ENCODE data around the gene NACC1.

Gene NACC1

GRCh38 chr19:13149628-13150186 lies 31.6 kb downstream of the NACC1 start:
- DNase-seq = peak; percentile 90

GRCh38 chr19:13150187-13150930 lies 32.3 kb downstream of the NACC1 start, which contains the start of the genes IER2 and STX10:
TSS of gene IER2 (plus strand) at chr19:13150411. CDS start at chr19:13153187, 2,776 bp downstream.
TSS of gene STX10 (minus strand) at chr19:13150375. CDS start at chr19:13150173, 202 bp downstream.
- peak; percentile 93 for DNase-seq

- DNase-seq = peak; percentile 59
Measured at GRCh38 chr19:13150931-13151604, 33.0 kb downstream of the NACC1 start.

DNA sequence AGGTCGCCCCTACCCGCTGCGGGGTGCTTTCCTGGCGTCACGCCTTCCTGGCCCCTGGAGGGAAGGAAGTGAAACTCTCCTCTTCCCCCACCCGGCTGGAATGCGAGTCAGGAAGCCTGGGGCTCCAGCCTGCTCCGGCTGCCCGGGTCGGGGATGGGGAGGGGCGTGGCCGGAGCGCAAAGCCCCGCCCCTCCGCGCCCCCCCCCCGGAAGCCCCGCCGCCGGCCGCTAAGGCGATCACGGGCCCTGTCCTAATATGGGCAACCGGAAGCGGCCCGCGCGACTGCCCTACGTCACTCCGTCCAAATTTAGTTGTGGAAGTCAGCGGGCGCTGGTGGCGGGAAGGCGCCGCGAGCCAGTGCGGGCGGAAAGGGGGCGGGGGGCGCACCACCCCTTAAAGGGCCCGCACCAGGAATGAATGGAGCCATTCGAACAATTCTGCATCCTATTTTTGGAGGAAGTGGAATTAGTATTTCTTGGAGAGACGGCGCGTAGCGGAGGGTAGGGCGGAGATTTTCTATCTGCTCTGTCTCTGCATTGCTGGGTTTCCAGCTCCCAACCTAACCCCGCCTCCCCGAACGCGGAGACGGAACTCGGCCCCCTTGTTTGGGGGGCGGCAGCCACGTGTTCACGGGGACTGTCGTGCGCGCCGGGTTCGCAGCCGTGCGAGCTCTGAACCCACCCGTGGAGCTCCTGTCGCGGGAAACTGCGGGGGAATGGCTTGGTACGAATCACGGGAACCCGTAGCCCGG lies 33.7 kb downstream of the NACC1 start:
- peak; percentile 96 for DNase-seq

DNA sequence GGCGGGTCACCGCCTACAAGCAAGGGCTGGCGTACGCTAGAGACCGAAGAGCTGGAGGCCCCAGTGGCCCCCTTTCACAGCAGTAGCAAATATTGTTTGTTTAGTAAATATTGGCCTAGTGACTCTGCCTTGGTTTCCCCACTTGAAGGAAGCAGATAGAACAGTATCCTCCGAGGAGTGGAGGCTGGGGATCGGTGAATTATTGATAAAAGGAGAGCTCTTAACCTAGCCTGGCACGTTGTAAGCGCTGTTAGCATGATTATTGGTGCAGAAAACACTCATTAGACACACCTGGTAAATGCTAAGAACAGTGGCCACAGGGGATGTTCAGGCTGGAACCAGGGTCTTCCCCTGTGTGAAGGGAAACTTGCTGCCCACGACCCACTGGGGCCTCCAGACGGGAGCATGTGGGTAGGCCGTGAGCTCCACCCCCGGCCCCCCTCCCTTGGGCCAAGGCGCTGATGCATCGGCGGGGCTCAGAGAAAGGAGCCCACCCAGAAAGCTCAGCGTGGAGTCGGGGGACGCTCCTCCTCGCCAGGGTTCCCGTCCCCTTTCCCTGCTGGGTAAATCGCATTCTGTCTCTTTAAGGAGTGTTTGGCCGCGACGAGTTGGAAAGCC lies 34.4 kb downstream of the NACC1 start:
- DNase-seq = no peak

DNA sequence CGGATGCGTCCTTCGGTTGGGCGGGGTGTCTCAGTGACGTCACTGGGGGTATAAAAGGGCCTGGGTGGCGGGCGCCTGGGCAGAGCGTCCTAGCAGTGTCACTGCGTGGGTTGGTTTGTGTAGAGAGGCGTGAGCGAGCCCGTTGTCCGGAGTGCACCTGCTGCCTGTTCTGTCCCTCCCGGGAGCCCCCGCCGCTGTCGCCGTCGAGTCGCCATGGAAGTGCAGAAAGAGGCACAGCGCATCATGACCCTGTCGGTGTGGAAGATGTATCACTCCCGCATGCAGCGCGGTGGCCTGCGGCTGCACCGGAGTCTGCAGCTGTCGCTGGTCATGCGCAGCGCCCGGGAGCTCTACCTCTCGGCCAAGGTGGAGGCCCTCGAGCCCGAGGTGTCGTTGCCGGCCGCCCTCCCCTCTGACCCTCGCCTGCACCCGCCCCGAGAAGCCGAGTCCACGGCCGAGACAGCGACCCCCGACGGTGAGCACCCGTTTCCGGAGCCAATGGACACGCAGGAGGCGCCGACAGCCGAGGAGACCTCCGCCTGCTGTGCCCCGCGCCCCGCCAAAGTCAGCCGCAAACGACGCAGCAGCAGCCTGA lies 35.0 kb downstream of the NACC1 start:
- peak; percentile 99 for DNase-seq

DNA sequence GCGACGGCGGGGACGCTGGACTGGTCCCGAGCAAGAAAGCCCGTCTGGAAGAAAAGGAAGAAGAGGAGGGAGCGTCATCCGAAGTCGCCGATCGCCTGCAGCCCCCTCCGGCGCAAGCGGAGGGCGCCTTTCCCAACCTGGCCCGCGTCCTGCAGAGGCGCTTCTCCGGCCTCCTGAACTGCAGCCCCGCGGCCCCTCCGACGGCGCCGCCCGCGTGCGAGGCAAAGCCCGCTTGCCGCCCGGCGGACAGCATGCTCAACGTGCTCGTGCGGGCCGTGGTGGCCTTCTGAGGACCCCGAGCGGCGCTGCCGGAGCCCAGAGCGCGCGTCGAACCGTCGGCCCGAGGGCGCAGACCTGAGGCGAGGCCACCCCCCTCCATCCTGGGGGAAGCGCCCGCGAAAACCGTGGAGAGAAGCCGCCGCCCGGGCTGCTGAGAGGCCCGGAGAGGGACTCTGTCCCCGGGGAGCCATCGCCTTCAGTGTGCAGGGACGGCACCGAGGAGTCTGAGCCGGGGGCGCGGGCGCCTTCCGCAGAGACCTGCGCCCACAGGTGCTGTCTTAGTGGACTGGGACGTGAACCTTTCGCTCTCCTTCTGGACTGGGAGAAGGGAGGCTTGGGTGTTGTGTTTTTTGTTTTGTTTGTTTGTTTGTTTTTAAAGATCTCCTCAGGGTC lies 35.6 kb downstream of the NACC1 start:
- DNase-seq = peak; percentile 75

DNA sequence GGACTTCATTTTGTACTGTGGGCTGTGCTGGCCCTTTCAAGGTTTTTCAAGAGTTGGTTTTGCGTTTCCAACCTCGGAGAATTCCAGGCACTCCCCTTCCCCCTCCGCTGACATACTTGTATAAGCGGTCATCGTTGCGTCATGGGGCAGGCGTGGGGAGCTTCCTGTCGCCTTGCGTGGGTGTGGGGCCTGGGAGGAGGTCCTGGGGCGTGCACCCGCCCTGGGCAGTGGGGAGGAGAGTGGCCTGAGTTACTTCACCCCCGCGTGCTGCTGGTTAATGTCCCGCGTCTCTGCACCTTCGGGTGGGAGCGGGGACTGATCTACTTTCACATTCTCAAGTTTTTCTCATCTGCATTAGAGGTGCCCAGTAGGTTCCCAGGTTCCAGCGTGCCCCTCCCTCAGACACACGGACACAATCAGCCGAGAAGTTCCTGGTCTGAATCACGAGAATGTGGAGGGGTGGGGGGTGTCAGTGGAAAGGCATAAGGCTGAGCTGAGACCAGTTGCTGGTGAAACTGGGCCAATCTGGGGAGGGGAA lies 36.2 kb downstream of the NACC1 start:
- peak; percentile 77 for DNase-seq

DNA sequence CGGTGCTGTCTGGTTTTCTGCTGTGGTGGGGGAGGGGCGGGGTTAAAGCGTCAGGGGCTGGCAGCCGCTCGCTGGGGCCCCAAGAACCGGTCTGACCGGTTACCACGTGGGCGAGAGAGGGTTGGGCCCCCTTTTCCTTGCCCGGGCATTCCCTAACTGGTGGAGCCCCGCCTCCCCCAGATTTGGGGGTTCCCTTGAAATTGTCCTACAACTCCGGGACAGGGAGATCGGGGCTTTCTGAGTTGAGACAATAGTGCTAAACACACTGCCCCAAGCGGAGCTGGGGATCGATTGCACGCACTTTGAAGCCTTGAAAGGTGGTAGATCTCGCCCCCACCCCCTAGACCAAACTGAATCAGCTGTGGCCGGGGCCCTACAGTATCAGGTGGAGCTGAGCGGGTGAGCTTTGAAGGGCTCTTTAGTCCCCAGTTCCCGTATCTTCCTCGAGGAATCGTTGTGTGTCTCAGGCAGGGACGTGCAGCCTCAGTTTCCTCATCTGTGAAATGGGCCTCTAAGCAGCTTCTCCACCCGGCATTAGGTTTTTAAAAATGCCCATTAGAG lies 36.9 kb downstream of the NACC1 start:
- DNase-seq = peak; percentile 77

- peak; percentile 75 for DNase-seq
Measured at GRCh38 chr19:13155472-13156359, 37.7 kb downstream of the NACC1 start.

- DNase-seq = no peak
Measured at GRCh38 chr19:13159713-13160112, 41.6 kb downstream of the NACC1 start.

- no peak for DNase-seq
Measured at GRCh38 chr19:13160557-13160956, 42.5 kb downstream of the NACC1 start.

DNA sequence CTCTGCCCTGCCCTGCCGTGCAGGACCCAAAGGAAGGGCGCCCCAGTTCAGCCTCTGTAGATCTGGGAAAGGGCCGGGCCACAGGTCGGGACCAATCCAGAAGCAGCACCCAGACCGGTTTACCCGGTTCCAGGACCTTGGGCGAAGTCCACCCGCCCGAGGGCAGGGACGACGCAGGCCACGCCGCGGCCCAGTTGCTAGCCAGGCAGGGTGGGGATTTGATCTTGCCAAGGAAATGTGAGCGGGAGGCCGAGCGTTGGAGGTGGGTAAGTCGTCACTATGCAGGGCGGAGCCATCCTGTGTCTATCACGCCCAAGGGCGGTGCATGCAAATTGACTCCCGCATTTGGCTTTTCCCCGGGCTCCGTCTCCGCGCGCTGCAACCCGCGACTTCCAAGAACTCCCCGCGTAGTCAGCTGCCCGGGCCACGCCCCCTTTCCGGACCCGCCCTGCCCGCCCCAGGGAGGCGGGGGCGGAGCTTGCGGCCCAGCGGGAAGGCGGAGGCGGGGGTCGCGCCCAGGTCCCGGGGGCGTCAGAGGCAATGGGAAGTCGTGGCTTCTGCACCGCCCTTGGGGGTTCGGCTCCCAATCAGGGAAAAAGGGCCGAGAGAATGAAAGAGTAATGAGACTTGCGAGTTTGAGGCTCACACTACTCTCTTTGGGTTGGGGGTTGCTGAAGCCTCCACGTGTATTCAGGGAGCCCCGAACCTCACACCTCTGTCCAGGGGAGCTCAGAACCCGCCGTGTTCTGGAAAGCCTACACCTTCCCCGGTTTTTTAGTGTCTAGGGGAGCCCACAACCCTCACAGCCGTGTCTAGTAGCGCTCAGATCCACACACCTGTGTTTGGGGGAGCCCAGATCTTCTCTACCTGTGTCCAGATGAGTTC lies 44.9 kb downstream of the NACC1 start:
- peak; percentile 92 for DNase-seq

DNA sequence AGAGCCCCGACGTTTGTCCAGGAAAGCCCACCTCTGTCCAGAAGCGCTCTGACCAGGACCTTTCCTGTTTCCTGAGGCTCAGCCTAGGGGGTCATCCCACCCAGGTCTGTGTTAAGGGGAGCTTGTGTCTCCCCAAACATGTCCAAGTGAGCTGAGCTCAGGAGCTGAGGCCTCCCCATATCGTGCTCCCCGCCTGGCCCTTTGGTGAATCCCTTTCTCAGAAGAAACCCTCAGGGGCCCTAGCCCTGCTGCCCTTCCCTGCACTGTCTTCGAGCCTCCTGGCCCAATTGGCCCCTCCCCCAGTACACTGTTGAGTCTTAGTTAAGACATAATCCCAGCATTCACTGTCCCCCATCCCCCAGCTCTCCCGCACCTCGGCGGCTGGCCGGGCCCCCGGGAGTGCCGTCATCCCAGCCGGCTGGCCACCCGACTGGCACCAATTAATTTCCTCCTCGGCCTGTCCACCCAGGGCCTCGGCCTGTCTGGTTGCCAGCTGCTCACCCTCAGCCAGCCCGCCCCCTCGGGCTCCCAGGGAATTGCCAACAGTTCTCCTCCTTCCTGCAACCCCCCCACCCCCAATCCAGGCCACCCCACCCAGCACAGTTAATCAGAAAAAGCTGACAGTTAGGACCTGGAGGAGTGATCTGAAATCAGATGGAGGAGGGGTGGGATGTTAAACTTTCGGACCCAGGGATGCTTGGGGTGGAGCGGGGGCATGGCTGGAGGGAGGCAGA lies 45.7 kb downstream of the NACC1 start:
- DNase-seq = peak; percentile 93

GRCh38 chr19:13164343-13165161 lies 46.5 kb downstream of the NACC1 start:
- peak; percentile 92 for DNase-seq

- DNase-seq = no peak
Measured at GRCh38 chr19:13165162-13165997, 47.3 kb downstream of the NACC1 start.
